ENCODE results near the gene EOLA1.
"Not testable (repeated sequence)": the region's sequence is repeated elsewhere in the genome, so short reads cannot be mapped to it uniquely, and the experiment has no call there.

The EOLA1 gene

DNA sequence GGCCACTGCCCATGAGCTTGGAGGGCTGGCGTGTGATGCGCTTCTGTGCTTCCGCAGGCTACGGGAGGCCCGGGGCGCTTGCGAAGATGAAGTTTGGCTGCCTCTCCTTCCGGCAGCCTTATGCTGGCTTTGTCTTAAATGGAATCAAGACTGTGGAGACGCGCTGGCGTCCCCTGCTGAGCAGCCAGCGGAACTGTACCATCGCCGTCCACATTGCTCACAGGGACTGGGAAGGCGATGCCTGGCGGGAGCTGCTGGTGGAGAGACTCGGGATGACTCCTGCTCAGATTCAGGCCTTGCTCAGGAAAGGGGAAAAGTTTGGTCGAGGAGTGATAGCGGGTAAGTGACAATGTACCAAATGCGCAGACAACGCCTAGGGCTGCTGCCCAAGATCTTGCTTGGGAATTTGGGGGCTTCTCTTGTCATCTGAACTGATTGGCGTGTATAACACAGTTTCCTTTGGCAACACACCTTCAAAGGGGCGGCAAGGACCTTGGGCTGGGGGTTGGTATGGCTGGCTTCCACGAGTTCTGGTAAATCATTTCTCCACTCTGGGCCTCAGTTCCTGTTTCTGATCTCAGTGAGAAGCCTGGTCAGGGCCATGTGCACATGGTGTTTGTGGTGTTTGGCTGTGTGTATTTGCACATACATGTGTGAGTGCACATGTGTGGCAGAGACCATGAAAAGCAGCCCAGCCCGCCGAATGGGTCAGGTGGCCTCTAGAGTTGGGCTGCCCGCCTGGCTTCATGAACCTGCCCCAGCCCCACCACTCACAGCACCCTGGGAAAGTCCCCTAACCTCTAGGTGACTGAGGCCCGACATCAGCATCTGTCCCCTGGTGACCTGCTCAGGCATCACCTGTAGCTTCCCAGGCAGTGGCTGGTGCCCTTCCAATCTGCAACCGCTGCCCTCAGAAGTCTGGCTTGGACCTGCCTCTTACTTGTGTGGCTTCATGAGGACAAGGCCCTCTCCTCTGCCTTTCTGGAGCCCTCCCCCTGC, 5.0 kb downstream of the EOLA1 start:
- DNase-seq (ENCODE audit: low spot score), result not testable (repeated sequence)

DNA sequence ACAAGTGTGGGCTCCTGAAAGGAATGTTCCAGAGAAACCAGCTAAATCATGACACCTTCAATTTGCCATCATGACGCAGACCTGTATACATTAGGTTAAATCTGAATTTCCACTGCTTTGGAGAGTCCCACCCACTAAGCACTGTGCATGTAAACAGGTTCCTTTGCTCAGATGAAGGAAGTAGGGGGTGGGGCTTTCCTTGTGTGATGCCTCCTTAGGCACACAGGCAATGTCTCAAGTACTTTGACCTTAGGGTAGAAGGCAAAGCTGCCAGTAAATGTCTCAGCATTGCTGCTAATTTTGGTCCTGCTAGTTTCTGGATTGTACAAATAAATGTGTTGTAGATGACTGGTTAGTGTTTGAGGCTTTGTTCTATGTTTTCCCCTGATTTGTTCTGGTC, 6.2 kb downstream of the EOLA1 start:
- DNase-seq (ENCODE audit: low spot score), result not testable (repeated sequence)

DNA sequence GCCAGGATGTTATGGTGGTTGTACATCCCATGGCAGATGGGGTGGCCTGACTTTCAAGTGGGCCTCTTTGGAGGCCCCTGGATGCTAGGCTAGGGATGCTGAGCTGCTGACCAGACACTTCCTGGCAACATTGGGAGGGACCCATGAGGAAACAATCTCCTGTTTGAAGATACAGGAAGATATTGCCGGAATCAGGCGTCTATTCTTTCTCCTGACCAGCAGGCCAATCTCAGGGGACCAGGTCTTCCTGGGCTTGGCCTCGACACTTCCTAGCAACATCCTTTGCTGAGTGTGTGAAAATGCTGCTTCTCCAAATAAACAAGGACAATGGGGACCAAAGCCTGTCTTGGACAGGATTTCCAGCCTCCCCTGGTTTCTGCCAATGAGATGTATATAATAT, 7.0 kb downstream of the EOLA1 start:
- DNase-seq (ENCODE audit: low spot score), result not testable (repeated sequence)

DNA sequence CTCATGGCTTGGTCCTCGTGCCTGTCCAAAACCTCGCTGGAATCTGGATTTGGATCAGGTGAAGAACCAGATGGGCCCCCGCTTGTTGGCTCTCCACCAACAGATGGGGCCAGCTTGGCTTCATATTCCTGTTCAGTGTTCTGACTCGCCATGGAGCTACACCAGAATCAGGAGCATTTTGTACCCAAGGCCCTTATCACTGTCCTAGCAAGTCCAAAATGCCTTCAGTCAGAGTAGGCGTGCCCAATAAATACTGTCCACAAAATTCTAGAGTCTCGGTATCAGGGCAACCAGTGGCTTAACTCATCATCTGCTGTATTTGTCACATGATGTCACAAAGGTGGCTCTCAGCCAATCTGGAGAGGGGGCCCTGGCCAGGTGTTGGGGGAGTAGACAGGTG, 8.9 kb downstream of the EOLA1 start, which contains the start of gene HSFX3:
HSFX3 (minus strand) TSS at position 224 of the 400 bp plus-strand sequence; CDS start at position 152, 72 bp downstream.
- DNase-seq (ENCODE audit: low spot score), result not testable (repeated sequence)

DNA sequence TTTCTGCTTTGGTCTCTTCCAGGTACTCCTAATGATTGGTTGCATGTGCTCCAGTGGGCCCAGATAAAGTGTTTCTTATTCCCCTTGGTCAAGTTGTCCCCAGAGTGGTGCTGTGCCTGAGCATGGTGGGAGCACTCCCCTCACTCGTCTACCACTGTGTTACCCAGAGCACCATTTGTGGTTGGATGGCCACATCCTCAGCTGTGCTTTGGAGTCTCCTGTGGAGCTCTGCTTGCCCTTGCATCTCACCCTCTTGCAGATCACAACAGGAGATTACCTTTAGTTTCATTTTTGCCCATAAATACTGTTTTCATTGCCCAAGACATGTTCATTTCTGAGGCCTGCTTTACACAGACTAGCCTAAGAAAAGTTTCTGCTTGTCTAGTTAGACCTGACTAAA, 9.6 kb downstream of the EOLA1 start:
- not testable (repeated sequence) for DNase-seq (ENCODE audit: low spot score)

DNA sequence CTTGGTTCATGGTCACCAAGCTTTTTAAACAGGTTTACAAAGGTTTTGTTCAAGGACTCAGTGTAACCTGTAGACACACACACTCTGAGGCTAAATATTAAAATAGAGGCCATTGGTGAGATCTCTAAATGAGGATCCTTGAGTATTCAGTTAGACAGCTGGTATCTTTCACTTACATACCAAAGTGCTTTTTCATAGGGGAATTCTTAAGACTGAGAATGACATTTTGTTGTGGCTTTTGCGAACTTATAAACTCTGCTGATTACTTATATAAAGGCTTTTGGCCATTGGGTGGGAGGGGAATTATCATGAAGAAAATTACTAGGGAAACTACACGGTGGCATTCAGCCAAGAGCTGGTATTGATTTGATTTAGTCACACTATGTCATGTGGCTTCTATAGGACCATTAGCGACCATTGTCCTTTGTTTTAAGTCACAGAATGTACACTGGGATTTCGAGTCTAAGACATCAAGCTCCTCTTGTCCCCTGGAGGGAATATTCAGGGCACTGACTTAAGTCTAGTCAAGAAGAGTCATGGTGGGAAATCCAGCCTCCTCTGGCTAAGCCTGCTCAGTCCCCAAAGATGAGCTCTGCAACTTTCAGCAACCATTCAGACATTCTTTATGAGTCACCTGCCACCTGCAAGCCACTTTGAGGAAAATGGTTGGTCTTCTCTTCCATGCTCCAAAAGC, 10.6 kb downstream of the EOLA1 start:
- not testable (repeated sequence) for DNase-seq (ENCODE audit: low spot score)

DNA sequence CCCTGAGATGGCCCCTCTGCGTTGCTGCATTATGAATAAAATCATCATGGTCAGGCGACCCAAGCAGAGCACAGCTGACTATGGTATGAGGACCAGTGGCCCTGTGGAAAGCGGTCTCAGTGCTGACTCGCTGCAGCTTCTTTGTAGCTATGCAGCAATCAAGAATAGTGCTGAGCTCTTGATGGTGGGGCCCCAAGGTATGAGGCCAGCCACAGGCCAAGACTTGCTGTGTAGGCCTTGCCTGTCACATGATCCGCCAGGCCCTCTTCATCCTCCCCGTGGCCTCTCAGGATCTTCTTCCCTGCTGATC, 11.1 kb downstream of the EOLA1 start:
- DNase-seq (ENCODE audit: low spot score), result not testable (repeated sequence)

DNA sequence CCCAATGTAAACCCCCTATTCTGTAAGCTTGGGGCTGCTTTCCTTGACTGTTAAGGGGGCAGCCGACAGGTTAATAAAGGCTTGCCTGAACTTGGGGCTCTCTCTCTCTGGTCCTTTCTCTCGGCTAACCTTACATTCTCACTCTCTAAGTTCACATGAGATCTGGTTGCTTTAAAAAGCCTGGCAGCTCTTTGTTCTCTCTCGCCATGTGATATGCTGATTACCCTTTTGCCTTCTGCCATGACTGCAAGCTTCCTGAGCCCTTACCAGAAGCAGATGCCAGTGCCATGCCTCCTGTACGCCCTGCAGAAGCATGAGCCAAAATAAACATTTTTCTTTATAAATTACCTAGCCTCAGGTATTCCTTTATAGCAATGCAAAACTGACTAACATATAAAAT, 14.4 kb downstream of the EOLA1 start:
- DNase-seq (ENCODE audit: low spot score), result not testable (repeated sequence)

DNA sequence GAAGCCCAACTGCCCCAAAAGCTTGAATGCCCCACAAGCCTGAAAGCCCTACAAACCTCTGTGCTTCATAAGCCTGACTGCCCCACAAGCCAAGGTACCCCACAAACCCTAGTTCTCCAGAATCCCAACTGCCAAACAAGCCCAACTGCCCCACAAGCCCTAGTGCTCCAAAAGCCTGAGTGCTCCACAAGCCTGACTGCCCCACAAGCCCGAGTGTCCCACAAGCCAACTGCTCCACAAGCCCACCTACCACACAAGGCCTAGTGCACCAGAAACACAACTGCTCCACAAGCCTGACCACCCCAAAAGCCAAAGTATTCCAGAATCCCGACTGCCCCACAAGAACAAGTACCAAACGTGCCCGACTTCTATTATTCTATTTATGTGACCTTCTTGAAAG, 22.5 kb downstream of the EOLA1 start:
- DNase-seq (ENCODE audit: low spot score), result no peak

DNA sequence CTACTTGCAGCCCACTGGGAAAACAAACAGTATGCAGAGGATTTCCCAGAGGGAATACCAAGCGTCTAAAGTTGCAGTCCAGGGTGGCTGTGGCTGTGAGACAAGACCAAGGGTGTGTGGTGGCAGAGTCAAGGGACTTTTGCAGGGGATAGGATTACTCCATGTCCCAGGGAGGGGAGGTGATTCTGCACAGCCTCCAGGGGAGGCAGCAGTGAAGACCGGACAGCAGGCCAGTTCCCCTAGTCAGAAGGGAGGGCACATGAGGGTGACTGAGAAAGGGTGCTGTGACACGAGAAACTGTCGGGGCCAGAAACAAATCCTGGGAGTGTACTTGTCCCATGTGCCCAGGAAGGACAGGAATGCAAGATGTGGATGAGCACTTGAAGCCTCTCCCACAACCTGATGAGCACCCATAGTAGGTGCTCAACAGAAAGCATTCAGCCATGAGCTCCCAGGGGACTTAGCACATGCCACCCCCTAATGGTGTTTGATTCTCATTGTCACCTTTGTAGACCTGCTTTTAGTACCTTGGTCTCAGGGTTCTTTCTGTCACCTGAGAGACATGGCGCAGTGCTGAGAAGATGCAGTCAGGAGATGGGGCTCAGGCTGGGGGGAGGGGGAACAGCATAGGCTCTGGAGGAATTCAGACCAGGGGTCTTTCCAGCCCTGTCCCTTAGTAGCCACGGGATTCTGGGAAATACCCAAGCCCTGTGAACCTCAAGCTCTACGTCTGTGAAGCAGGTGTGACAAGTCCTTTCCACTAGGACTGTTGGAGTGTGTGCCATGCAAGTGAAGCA, 27.0 kb downstream of the EOLA1 start:
- DNase-seq (ENCODE audit: low spot score), result no peak

DNA sequence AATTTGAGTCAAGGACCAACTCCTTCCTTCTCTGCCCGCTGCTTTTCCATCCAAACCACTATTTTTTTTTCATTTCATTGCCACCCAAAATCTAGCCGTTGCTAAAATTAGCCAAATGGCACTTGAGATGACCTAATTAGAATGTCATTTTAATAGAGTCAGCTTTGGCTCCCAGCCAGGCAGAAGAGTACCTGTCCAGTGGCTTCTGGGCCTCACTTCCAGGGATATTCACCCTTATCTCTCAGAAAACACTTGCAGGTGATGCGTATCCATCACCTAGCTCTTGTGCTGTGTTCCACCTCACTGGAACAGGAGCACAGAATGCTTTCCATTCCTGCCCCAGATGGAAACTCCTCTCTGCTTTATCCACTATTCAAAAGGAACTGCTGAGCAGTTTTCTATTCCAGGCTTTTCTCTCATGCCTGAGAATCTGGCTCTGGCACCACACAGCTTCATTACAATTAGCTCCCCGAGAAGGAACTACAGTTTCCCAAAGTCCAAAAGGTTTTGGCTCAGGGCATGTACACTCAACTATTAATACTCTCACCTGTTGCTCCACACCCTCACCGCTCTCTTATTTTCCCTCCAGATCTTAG, 28.0 kb downstream of the EOLA1 start:
- DNase-seq (ENCODE audit: low spot score), result no peak

DNA sequence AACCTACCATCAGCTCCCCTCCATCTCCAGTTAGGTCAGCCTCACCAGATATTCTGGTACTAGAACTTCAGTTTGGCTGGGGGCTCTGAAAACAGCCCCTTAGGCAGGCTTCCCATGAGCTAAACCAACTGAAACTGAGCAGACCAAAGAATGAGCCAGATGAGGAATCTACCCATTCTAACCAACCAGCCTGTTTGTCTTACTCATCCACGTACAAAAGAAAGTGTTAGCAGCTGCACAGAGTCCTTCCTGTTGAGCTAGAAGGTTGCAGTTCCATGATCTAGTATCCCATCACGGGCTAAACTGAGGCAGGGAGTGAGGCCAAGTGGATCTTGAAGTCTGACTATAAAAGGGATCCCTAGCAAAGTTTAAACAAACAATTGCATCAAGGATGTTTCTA, 29.0 kb downstream of the EOLA1 start:
- DNase-seq (ENCODE audit: low spot score), result no peak

DNA sequence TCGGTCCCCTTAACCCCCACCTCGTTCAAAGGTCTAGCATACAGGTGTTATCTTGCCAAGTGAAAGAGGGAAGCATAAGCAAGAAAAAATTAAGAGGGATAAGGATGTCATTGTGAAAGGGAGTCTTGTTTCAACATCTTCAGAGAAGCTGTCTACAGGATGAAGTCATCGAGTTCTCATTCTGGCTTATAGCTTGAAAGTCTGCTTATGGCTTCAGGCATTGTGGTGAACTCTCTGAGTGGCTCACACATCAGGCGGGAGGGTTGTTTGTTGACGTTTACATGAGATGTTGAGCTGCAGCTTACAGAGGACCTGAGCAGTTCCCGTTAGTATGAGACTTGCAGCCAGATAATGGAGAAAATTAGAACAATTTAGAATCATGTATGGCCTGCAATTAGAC, 29.9 kb downstream of the EOLA1 start:
- no peak for DNase-seq (ENCODE audit: low spot score)

DNA sequence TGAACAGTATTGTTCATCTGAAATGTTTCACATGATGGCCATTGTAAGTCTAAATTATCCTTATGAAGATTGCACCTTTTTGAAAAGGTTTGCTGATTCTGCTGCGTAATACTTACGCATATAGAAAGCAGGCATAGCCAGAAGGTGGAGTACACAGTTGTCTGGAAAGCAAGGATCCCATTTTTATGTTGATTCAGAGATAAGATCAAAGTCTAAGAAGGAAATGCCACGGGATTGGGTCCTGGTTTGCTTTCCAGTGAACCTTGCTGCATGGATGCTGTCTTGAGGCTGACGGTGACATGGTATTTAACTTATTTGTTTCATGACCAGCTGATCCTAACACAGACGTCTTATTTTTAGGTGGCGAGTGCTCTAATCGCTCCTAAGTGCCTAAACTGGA, 31.0 kb downstream of the EOLA1 start:
- no peak for DNase-seq (ENCODE audit: low spot score)

DNA sequence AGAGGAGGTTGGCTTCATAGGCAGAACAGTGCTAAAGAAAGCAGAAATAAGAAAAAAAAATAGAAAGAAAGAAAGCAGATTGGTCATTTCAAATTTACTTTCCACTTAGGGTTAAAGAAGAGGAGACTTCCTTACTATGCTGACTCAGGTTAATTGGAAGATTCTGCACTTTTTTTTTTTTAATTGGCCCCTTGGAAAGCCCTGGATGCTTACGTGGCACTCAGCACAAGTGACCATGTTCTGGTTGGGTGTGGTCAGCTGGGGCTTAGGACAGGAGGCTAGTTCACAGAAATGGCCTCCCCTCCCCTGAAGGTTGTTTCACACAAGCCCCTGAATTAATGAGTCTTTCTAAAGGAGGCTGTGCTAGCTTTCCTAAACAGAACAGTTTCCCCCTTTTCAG, 31.9 kb downstream of the EOLA1 start:
- no peak for DNase-seq (ENCODE audit: low spot score)

DNA sequence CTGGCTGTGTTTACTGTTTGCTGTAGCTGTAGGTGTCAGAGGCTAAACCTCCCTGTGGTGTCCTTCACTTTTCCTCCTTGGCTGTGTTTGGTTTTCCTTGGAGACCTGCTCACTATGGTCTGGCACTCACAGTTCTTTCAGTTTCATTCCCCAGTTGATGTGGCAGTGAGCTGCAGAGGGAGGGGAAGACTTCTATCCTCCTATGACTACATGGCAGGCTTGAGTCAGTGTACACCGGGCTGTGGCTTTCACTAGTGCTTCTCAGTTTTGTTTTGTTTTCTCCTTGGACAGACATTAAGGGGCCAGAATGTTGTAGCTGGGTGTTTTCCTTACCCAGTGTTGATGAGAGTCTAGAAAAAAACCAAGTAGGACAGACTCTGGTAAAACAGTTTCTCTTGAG, 32.6 kb downstream of the EOLA1 start:
- not testable (repeated sequence) for DNase-seq (ENCODE audit: low spot score)

DNA sequence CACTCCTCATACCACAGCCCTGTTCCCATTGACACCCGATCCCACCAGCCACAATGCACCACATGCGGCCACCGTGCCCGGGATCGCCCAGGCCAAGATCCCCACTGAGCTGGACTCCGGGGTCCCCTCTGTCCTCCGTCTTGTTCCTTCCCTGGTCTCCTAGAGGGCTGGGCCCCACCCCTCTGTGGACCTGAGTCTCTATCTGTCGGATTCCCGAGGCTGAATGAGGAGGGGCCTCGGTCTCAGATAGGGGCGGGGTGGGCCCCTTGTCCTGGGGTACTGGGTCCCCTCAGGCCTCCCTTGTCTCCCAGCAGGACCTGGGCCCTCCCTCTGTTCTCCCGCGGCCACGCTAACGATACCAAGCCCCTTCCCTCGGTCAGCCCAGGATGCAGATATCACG, 44.8 kb downstream of the EOLA1 start:
- not testable (repeated sequence) for DNase-seq (ENCODE audit: low spot score)

DNA sequence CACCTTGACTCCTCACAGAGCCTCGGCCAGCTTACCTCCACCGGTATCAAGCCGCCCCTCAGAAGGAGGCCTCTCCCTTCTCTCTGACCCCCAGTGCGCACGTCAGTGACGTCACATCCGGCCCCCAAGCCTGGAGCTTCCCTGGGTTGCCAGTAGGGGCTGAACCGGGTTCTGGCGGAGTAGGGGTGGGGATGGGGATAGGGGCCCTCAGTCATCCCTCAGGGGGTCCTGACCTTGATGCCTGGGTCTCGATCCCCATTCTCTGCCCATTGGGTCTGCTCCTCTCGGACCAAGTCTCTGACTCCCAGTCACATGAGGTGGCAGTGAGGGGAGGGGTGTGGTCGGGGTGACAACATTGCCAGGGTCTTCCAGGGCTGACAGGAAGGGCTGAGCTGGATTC, 46.5 kb downstream of the EOLA1 start, which contains the start of gene MAGEA9B:
MAGEA9B (minus strand) TSS at position 101 of the 400 bp plus-strand sequence. CDS start 4,280 bp downstream, outside the sequence.
- DNase-seq (ENCODE audit: low spot score), result not testable (repeated sequence)

DNA sequence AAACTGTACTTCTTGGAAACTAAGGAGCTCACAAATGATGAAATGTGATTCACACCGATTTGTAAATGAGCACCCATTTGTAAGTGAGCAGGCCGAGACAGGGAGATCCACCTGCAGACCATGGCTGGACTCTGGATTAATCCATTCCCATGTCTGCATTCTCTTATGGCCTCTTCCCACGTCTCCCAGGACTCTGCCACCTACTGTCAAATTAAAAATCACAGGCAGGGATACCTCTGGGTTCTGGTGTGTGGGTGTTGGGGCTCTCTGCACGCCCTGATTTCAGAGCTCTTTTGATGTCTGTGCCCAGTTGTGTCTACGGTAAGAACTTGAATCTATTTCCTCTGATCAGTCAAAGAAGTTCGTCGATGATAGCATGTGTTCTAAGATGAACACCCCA, 50.2 kb downstream of the EOLA1 start:
- not testable (repeated sequence) for DNase-seq (ENCODE audit: low spot score)

DNA sequence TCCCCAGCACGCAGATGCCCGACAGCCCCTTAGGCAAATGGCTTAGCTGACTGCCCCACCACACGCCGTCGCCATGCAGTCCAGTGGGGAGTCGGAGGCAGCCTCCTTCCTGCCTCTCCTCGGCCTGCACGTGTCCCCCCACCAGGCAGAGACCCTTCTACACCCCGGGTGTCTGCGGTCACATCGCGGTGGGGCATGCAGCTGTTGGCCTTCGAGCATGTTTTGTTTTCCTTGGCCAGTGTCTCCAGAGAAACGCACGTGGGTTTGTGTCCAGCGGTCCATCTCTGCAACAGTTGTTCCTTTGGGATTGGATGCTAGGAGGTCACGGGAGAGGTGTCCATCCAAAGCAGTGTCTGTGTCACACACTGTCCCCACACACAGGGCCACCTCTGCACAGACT, 54.4 kb downstream of the EOLA1 start, which contains the start of gene HSFX2:
HSFX2 (minus strand) TSS at position 101 of the 400 bp plus-strand sequence. CDS start 614 bp downstream, outside the sequence.
- not testable (repeated sequence) for DNase-seq (ENCODE audit: low spot score)

DNA sequence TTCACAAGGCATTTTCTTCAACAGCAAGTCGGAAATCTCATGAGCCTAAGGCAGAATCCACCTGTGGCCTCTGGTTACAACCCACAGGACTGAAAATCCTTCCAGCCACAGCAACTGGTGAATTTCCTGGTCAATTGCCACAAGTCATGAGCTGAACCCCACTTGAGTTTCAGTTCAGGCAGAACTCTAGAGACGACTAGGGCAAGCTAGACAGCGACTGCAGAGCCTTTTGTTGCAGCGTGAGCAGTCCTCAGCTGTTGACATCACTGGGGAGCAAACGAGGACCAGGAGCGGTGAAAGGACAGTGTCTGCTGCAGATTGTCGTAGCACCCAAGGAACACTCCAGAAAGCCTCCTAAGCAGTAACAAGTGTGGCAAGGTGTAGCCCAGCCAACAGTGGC, 55.1 kb downstream of the EOLA1 start:
- DNase-seq (ENCODE audit: low spot score), result not testable (repeated sequence)
